Superior temporal gyrus (tissue), 1 donor: Measurements from ENCODE around the gene CLSTN3.
"Not testable (repeated sequence)": the region's sequence is repeated elsewhere in the genome, so short reads cannot be mapped to it uniquely, and the experiment has no call there.

ENCODE experiments used
- DNase-seq: peaks from one replicate; pipeline ENCODE4 v3.0.0-alpha.2; 2016; ENCODE audit errors: extremely low spot score

The CLSTN3 gene

DNA sequence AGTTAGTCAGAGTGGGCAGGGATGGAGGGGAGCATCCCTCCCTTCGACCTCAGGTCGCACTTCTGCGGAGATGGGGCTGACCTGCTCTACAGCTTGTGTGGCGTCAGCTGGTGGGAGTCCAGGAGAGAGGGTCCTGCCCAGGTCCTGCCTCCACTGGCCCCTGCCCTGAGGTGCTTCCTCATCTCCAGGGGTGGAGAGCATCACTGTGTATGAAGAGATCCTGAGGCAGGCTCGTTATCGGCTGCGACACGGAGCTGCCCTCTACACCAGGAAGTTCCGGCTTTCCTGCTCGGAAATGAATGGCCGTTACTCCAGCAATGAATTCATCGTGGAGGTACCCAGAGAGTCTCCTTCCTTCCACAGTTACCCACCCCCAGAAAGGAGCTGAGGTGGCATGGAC, 20.2 kb downstream of the CLSTN3 start:
- no peak for DNase-seq

DNA sequence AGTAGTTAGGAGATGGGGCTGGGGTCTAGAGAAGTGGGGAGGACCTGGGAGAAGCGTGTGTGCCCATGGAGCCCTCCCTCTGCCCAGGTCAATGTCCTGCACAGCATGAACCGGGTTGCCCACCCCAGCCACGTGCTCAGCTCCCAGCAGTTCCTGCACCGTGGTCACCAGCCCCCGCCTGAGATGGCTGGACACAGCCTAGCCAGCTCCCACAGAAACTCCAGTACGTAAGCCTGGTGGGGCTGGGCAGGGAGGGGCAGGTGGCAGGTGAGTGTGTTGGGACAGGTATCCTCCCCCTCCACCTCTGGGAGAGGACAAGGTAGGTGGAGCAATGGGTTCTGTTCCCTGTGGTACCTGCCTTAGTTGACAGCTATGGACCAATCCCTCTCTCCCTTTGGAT, 20.7 kb downstream of the CLSTN3 start:
- DNase-seq: no peak

- DNase-seq: no peak
These were observed 21.4 kb downstream of the CLSTN3 start for GRCh38 chr12:7151532-7151931.

DNA sequence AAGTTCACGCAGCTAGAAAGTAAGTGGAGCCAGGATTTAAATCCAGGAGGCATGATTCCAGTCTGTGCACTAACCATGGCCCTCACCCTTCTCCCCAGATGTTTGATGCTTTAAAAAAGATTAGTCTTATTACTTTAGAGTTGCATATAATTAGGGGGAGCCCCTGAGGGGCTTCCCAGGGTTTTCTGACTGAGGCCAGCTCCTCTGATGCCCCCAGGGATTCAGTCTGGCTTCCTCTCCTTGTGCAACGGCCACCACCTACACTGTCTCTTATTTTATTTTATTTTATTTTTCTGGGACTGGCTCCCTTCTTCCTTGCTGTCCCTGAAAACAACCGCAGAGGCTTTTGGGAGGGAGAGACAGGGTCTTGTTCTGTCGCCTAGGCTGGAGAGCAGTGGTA, 22.6 kb downstream of the CLSTN3 start:
- DNase-seq: no peak

- no peak for DNase-seq
These were observed 23.9 kb downstream of the CLSTN3 start for GRCh38 chr12:7154042-7154441.

DNA sequence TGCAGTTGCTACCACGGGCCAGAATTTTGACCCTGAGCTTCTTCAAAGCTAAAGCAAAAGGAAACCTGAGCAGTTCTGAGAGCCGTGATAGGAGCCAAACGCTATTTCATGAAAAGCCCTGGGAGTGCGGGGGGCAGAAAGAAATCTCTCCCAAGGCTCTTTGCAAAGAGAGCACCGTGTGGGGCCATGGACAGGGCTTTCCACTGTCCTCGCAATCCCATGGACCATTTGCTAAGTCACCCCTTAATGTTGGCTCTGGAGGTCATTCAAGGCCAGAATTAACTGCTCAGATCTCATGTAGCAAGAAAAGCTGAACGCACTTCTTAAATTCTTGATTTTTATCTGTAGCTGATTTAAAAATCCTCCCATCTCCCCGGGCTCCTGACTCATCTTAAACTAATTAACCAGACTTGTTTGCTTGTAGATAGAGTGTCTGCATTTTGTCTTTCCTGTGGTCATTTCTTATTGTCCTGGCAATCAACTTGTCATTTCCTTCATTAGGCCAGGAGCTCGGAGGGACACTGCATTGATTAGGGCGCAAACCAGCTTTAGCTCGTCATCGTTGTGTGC, 24.8 kb downstream of the CLSTN3 start:
- no peak for DNase-seq

GRCh38 chr12:7155471-7156034, 25.4 kb downstream of the CLSTN3 start:
- no peak for DNase-seq

- no peak for DNase-seq
These were observed 26.4 kb downstream of the CLSTN3 start for GRCh38 chr12:7156259-7157197.

DNA sequence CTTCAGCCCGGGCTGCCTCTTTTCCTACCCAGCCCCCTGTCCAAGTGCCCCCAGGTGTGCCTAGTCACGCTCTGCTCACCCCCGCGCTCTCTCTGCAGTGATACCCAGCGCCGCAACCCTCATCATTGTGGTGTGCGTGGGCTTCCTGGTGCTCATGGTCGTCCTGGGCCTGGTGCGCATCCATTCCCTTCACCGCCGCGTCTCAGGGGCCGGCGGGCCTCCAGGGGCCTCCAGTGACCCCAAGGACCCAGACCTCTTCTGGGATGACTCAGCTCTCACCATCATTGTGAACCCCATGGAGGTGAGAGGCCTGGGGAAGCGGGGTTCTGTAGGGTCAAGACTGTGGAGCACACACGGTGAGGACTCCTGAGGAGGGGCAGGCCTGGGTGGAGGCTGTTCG, 27.2 kb downstream of the CLSTN3 start:
- DNase-seq: no peak

DNA sequence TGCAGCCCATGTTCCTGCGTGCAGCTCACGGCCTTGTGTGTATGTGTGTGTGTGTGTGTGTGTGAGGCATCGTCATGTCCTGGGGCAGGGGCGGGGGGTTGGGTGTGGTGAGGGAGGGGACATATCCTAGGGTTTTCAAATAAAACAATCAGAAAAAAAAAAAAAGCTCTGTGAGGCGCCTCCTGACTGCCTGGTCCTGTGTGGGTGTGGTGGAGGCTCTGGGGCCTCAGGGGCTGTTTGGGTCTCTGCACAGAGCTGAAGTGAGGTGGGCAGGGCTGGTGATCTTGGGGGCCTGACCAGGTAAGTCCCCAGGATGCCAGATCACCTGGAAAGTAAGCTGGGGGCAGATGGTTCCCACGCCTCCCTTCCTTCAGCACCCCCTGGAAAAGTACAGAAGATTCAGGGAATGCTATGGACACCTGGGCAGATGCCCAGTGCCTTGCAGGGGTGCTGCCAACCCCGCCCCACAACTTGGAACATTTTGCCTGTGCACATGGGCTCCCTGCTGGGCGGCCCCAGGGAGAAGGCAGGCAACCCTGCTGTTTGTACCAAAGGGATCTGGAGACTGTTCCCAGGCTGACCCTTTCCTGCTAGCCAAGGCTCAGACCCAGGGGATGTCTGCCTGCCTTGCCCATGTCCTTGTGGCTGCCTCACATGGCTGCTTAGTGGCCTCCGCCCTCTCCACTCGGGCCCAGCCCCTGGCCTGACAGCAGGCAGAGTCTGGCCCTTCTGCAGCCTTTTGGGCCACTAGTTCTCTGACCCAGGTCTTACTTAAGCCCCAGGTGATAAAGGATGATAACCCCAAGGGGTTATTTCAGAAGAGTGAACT, 28.8 kb downstream of the CLSTN3 start:
- peak; percentile 33 for DNase-seq

- no peak for DNase-seq
These were observed 30.0 kb downstream of the CLSTN3 start for GRCh38 chr12:7160183-7160582.

GRCh38 chr12:7161327-7161726, 31.2 kb downstream of the CLSTN3 start:
- DNase-seq: no peak

DNA sequence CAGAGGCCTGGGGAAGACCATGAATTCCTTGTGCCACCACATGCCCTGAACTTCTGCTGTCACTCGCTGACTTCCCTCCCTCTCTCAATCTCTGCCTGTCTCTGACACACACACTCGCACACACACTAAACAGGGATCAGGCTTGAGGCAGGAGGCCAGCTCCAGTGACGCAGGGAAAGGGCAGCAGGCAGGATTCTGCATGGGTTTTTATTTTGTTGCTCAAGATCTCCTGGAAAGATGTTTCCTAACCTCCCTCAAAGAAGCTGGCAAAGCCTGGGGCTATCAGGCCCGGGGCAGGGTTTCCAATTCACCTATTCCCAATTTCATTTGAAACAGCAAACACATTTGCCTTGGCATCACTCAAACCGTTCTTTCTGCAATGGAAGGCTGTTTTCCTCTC, 31.6 kb downstream of the CLSTN3 start:
- DNase-seq: no peak

- DNase-seq: peak; percentile 40
These were observed 32.5 kb downstream of the CLSTN3 start for GRCh38 chr12:7162691-7163114.

DNA sequence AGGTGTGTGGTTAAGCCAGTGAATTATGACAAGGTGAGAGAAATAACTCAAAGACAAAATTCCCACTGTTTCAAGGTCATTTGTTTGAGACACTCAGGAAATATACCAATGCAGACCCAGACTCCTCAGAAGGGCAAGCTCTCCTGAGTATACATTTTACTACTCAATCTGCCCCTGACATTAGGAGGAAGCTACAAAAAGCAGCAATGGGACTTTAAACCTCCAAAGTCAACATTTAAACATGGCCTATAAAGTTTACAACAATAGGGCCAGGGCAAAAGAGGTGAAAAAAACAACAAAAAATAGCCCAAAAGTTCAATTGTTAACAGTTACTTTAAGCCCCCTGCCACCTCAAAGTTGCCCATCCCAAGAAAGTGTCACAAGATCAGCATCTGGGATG, 39.8 kb downstream of the CLSTN3 start:
- no peak for DNase-seq

DNA sequence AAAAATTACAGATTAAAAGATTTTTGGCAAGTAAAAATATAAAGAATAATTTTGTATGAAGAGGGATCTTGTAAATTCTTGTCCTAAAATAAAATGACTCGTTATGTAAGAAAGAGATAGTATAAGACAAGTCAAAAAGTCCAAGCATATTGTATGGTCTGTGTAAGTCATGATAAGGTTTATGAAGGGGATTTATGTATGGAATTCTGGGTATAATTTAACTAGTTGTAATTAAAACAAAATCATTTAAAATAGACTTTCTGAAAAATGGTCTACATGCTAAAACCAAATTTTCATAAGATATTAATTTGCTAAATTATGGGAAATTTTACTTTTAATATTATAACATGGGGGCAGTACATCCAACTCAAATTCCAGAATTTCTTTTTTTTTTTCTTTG, 41.7 kb downstream of the CLSTN3 start:
- DNase-seq: no peak

- no peak for DNase-seq
These were observed 45.3 kb downstream of the CLSTN3 start for GRCh38 chr12:7175493-7175892.

GRCh38 chr12:7176595-7176994, 46.4 kb downstream of the CLSTN3 start:
- no peak for DNase-seq

- no peak for DNase-seq
These were observed 48.3 kb downstream of the CLSTN3 start for GRCh38 chr12:7178481-7178880.

GRCh38 chr12:7180685-7181084, 50.5 kb downstream of the CLSTN3 start:
- DNase-seq: no peak

- DNase-seq: not testable (repeated sequence)
These were observed 55.9 kb downstream of the CLSTN3 start for GRCh38 chr12:7186058-7186457.
